Bronchial epithelial cell (primary cell): ENCODE results near the gene MDM2. TPM values are rescaled to one million over a fixed set of nuclear protein-coding genes. Genes with fewer than 3 reads are reported as not detected.

Experiments used
- DNase-seq: peaks from one replicate; pipeline ENCODE4 v3.0.0-alpha.2; 2010; ENCODE audit warnings: low read depth
- FAIRE-seq: peaks from 2 replicates; lab custom pipeline; 2011; peaks lifted over from hg19 to GRCh38; lab: Jason Lieb, UNC
- H3K27me3 ChIP-seq: 2 replicates; pipeline ENCODE4 v1.5.1; 2011; ENCODE audit warnings: low read length; ENCODE audit not compliant: control insufficient read depth, insufficient read depth
- H3K36me3 ChIP-seq: 2 replicates; pipeline ENCODE4 v1.5.1; 2011; ENCODE audit warnings: low read length; ENCODE audit not compliant: control insufficient read depth, insufficient read depth
- H3K4me3 ChIP-seq: 2 replicates; pipeline ENCODE4 v1.5.1; 2011; ENCODE audit warnings: mild to moderate bottlenecking, low read depth, low read length, control low read depth
- total RNA-seq: library from RNA; depleted of rRNA; stranded (reverse); fragments of >200 nt; gene quantifications from 2 replicates; pipeline ENCODE4 v1.2.1, GENCODE V29; 2014
- TF ChIP-seq, protein P1 (sequence below): IDR thresholded peaks from 2 replicates; pipeline ENCODE4 v1.5.1; 2011; ENCODE audit warnings: mild to moderate bottlenecking, moderate library complexity, low read length, control low read depth, inconsistent platforms; ENCODE audit not compliant: insufficient read depth, severe bottlenecking

MDM2 gene
- total RNA-seq, 1 donor from 2014 or later = 116 TPM

DNA sequence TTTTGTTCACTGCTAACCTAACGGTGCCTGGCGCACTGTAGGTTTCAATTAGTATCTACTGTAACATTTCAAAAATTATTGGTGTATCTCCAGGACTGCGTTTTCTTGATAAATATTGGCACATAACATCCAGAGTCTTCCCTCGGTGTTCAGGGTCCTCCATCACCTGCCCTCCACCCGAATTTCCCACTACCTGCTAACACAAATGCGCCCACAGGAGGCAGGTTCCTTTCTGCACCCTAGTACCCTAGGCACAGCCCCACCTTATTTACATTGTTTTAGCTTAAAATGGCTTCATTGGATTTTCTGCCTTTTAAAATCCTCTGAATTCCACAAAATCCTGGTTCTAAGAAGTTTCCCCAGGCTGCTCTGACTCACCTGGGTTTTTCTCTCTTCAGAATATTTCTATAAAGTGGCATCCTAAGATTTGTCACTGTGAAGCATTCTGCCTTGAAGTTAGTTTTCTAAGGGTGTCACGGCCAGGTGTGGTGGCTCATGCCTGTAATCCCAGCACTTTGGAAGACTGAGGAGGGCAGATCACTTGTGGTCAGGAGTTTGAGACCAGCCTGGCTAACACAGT lies 86.4 kb downstream of the MDM2 start:
- H3K4me3 ChIP-seq = no peak overlapping the region
- DNase-seq = no peak
- no peaks in the 10 kb centered on the region for H3K36me3 ChIP-seq
- no peak for FAIRE-seq
- TF ChIP-seq, protein P1, sequence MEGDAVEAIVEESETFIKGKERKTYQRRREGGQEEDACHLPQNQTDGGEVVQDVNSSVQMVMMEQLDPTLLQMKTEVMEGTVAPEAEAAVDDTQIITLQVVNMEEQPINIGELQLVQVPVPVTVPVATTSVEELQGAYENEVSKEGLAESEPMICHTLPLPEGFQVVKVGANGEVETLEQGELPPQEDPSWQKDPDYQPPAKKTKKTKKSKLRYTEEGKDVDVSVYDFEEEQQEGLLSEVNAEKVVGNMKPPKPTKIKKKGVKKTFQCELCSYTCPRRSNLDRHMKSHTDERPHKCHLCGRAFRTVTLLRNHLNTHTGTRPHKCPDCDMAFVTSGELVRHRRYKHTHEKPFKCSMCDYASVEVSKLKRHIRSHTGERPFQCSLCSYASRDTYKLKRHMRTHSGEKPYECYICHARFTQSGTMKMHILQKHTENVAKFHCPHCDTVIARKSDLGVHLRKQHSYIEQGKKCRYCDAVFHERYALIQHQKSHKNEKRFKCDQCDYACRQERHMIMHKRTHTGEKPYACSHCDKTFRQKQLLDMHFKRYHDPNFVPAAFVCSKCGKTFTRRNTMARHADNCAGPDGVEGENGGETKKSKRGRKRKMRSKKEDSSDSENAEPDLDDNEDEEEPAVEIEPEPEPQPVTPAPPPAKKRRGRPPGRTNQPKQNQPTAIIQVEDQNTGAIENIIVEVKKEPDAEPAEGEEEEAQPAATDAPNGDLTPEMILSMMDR = no peak
- H3K27me3 ChIP-seq = no peaks in the 10 kb centered on the region

DNA sequence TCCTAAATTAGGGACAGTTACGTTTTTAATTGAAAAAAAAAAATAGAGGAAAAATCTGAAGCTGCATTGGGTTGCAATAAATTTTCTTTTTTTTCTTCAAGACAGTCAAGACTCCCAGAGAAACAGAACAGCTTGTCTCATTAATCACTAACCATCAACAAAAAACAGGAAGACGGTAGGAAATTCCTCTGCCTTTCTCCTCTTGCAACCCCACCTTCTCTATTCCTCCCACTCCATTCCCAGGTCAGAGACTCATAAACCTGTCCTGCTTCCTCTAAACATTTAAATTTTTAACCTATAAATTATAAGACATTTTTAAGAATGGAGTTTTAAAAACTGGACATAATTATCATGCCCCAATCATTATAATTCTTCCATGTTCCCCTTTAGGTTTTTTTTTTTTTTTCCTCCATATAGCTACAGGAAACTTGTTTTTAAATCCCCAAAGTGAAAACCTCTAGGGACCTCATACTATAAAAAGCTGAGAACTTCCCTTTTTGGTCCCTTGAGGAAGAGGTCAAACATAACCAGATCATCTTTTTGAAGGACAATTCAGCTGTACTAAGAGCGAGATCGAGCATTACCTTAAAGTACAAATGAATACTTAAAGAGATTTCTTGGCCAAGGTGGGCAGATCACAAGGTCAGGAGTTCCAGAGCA lies 89.0 kb downstream of the MDM2 start:
- DNase-seq (peak; percentile 70), FAIRE-seq (no peak)
- no peaks in the 10 kb centered on the region for H3K36me3 ChIP-seq

DNA sequence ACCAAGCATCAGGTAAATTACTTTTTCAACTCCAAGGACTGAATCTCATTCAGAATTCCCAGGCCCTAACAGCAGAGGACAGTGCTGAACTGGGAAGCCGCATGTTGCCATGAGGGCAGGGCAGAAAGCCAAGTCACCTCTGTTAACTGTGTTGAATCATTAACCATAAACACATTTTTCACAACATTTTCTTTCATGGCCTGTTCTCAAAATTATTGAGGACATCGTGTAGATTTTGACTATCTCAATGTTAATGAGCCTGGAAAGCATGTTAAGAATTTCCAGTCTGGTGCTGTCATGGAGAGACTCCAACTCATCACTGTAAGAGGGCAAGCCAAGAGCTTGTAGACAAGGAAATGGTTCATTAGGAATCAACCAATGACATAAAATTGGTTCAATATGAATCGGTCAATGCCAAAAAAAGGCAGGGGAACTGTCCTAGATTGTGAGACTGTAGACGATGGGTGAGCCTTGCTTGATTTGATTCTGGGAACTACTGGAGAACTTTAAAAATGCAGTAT lies 91.3 kb downstream of the MDM2 start:
- DNase-seq (peak; percentile 60), FAIRE-seq (no peak)
- H3K4me3 ChIP-seq = no peak overlapping the region
- no peaks in the 10 kb centered on the region for H3K36me3 ChIP-seq
- H3K27me3 ChIP-seq = no peaks in the 10 kb centered on the region
- TF ChIP-seq, protein P1 = peak; percentile 67

More for the DNA sequence above, 89.0 kb downstream of the MDM2 start:
- no peaks in the 10 kb centered on the region for H3K27me3 ChIP-seq
- TF ChIP-seq, protein P1 = no peak
- H3K4me3 ChIP-seq = no peak overlapping the region

DNA sequence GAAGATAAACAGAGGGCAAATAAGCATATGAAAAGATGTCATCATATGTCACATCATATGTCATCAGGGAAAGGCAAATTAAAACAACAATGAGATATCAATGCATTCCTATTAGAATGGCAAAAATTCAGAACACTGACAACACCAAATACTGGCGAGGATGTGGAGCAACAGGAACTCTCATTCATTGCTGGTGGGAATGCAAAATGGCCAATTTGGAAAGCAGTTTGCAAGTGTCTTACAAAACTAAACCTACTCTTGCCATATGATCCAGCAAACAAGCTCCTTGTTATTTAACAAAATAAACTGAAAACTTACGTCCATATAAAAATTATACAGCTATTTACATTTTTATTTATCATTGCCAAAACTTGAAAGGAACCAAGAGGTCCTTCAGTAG lies 92.3 kb downstream of the MDM2 start:
- no peak for DNase-seq
- TF ChIP-seq, protein P1 = no peak
- no peak for FAIRE-seq
- Histone ChIP-seq H3K4me3 (no peak overlapping the region), H3K36me3 (no peaks in the 10 kb centered on the region), H3K27me3 (no peaks in the 10 kb centered on the region)

Other genes with a start within 250 kb of the MDM2 start
- 175 and 183 TPM in 2 replicates for gene RAP1B, start 197.3 kb upstream of the MDM2 start, total RNA-seq
- 24.1 and 28.7 TPM in 2 replicates for gene NUP107, start 121.2 kb upstream of the MDM2 start, total RNA-seq
- gene SLC35E3, start 62.0 kb upstream of the MDM2 start, total RNA-seq = 2.7 and 3.2 TPM in 2 replicates
- gene CPM, start 125.0 kb downstream of the MDM2 start, total RNA-seq = 7.1 and 28.5 TPM in 2 replicates